ENCODE results near the gene XYLT1.

DNA sequence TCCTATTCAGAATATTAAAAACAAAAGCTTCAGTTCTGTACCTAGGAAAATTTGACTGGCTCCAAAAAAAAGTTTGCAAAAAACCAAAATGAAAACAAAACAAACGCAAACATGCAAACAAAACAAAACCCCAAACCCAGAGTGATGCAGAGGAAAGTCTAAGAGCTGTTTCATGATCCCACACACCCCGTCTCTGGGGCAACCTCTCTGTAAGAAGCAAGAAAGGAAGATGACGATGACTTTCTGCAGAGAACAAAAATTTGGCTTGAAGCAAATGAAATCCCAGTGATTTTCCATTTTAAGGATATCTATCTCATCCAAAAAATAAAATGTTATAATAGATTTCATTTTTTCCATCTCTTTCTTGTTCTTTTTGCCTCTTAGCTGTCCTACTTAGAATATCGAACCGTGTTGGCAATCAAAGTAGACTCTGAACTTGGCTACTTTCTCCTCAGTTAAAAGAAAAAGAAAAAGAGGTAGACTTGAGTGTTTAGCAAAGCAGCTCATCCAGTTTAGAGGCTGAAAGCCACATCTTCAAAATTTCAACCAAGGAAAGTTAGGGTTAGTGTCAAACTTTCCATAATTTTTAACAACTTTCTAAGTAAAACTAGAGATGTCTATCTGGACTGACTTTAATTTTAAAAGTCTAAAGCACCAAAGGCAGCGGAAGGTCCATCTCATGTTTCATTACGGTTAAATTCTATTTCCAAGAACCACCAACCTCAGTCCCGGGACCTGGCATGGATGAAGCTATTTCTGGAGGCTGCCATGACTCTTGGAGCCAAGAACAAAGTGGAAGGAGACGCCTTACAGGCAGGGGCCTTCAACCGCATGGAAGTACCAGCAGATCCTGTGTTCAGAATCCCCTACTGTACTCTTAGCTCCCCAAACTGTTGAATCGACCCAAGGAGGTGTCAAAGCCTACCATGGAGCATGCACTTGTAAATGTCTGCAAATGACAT is 180.8 kb downstream of the XYLT1 start:
- TF ChIP-seq EZH2 (IDR thresholded peaks at IDR 0.05; ENCODE audit: borderline replicate concordance, control insufficient read depth, low read depth, low read length) (no peak), ZNF274 (IDR thresholded peaks at IDR 0.05; ENCODE audit: insufficient read depth, insufficient read length) (no peak), RAD21 (IDR thresholded peaks at IDR 0.05; ENCODE audit: insufficient read depth, low read depth, low read length) (no peak), CHD4 (IDR thresholded peaks at IDR 0.05) (no peak), ATF7 (IDR thresholded peaks at IDR 0.05; ENCODE audit: low read depth) (no peak), CBX5 (IDR thresholded peaks at IDR 0.05; ENCODE audit: low read depth) (no peak), CHD2 (IDR thresholded peaks at IDR 0.05; ENCODE audit: borderline replicate concordance, low read depth, low read length) (no peak), HDAC2 (IDR thresholded peaks at IDR 0.05) (no peak), MYC (IDR thresholded peaks at IDR 0.05; ENCODE audit: insufficient read depth, insufficient read length, insufficient replicate concordance, low read length, severe bottlenecking) (no peak), ZBED1 (IDR thresholded peaks at IDR 0.05; ENCODE audit: borderline replicate concordance) (no peak), ZNF24 (IDR thresholded peaks at IDR 0.05) (no peak), CREB1 (IDR thresholded peaks at IDR 0.05; ENCODE audit: low read depth) (no peak)
- TF ChIP-seq, protein P1, sequence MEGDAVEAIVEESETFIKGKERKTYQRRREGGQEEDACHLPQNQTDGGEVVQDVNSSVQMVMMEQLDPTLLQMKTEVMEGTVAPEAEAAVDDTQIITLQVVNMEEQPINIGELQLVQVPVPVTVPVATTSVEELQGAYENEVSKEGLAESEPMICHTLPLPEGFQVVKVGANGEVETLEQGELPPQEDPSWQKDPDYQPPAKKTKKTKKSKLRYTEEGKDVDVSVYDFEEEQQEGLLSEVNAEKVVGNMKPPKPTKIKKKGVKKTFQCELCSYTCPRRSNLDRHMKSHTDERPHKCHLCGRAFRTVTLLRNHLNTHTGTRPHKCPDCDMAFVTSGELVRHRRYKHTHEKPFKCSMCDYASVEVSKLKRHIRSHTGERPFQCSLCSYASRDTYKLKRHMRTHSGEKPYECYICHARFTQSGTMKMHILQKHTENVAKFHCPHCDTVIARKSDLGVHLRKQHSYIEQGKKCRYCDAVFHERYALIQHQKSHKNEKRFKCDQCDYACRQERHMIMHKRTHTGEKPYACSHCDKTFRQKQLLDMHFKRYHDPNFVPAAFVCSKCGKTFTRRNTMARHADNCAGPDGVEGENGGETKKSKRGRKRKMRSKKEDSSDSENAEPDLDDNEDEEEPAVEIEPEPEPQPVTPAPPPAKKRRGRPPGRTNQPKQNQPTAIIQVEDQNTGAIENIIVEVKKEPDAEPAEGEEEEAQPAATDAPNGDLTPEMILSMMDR (IDR thresholded peaks at IDR 0.05 in 2 of 3, conservative IDR thresholded peaks at IDR 0.05 in 1 of 3; ENCODE audit: control insufficient read depth in 2 of 3, extremely low read depth in 1 of 3, insufficient read depth in 1 of 3, low read depth in 3 of 3, low read length in 3 of 3), result no peak

All from GM12878 (cell line).